ENCODE data around the gene OMP.

Gene OMP

GRCh38 chr11:77143405-77144020 is 40.9 kb downstream of the OMP start:
- no peaks in the 10 kb centered on the region for H3K36me3 ChIP-seq (ENCODE audit: insufficient read depth, low read length)
- H3K79me2 ChIP-seq (ENCODE audit: control insufficient read depth, insufficient read depth, low read length, unreplicated experiment), result no peaks in the 10 kb centered on the region
- H2AFZ ChIP-seq (ENCODE audit: low read length, unreplicated experiment), result no peak overlapping the region
- H3K27me3 ChIP-seq (ENCODE audit: insufficient read depth, low read length), result no peaks in the 10 kb centered on the region
- no peak overlapping the region for H3K4me3 ChIP-seq (ENCODE audit: low read depth, low read length)
- H3K27ac ChIP-seq (ENCODE audit: low read depth, low read length), result no peak overlapping the region
- H3K4me1 ChIP-seq (ENCODE audit: control insufficient read depth, insufficient read depth, low read length, unreplicated experiment), result peaks cover 13% of the 10 kb centered on the region

- H3K79me2 ChIP-seq (ENCODE audit: control insufficient read depth, insufficient read depth, low read length, unreplicated experiment), result no peaks in the 10 kb centered on the region
- no peak overlapping the region for H3K4me3 ChIP-seq (ENCODE audit: low read depth, low read length)
- peaks cover 13% of the 10 kb centered on the region for H3K4me1 ChIP-seq (ENCODE audit: control insufficient read depth, insufficient read depth, low read length, unreplicated experiment)
- H3K27ac ChIP-seq (ENCODE audit: low read depth, low read length), result no peak overlapping the region
- H2AFZ ChIP-seq (ENCODE audit: low read length, unreplicated experiment), result no peak overlapping the region
- no peaks in the 10 kb centered on the region for H3K36me3 ChIP-seq (ENCODE audit: insufficient read depth, low read length)
- no peaks in the 10 kb centered on the region for H3K27me3 ChIP-seq (ENCODE audit: insufficient read depth, low read length)
Observed at GRCh38 chr11:77144196-77144856, 41.7 kb downstream of the OMP start.

- Histone ChIP-seq H3K79me2 (ENCODE audit: control insufficient read depth, insufficient read depth, low read length, unreplicated experiment) (no peaks in the 10 kb centered on the region), H3K4me3 (ENCODE audit: low read depth, low read length) (no peak overlapping the region), H3K27ac (ENCODE audit: low read depth, low read length) (no peak overlapping the region), H3K36me3 (ENCODE audit: insufficient read depth, low read length) (no peaks in the 10 kb centered on the region), H3K27me3 (ENCODE audit: insufficient read depth, low read length) (no peaks in the 10 kb centered on the region), H3K4me1 (ENCODE audit: control insufficient read depth, insufficient read depth, low read length, unreplicated experiment) (peaks cover 10% of the 10 kb centered on the region), H2AFZ (ENCODE audit: low read length, unreplicated experiment) (no peak overlapping the region)
Observed at GRCh38 chr11:77144857-77145428, 42.3 kb downstream of the OMP start.

GRCh38 chr11:77146261-77147035 is 43.8 kb downstream of the OMP start:
- H2AFZ ChIP-seq (ENCODE audit: low read length, unreplicated experiment), result no peak overlapping the region
- H3K4me3 ChIP-seq (ENCODE audit: low read depth, low read length), result no peak overlapping the region
- H3K79me2 ChIP-seq (ENCODE audit: control insufficient read depth, insufficient read depth, low read length, unreplicated experiment), result no peaks in the 10 kb centered on the region
- H3K27me3 ChIP-seq (ENCODE audit: insufficient read depth, low read length), result no peaks in the 10 kb centered on the region
- no peaks in the 10 kb centered on the region for H3K36me3 ChIP-seq (ENCODE audit: insufficient read depth, low read length)
- no peak overlapping the region for H3K27ac ChIP-seq (ENCODE audit: low read depth, low read length)
- no peaks in the 10 kb centered on the region for H3K4me1 ChIP-seq (ENCODE audit: control insufficient read depth, insufficient read depth, low read length, unreplicated experiment)

GRCh38 chr11:77147036-77147315 is 44.3 kb downstream of the OMP start:
- H3K4me1 ChIP-seq (ENCODE audit: control insufficient read depth, insufficient read depth, low read length, unreplicated experiment), result no peaks in the 10 kb centered on the region
- H3K4me3 ChIP-seq (ENCODE audit: low read depth, low read length), result no peak overlapping the region
- no peaks in the 10 kb centered on the region for H3K79me2 ChIP-seq (ENCODE audit: control insufficient read depth, insufficient read depth, low read length, unreplicated experiment)
- H3K27ac ChIP-seq (ENCODE audit: low read depth, low read length), result no peak overlapping the region
- H3K27me3 ChIP-seq (ENCODE audit: insufficient read depth, low read length), result no peaks in the 10 kb centered on the region
- H3K36me3 ChIP-seq (ENCODE audit: insufficient read depth, low read length), result no peaks in the 10 kb centered on the region
- no peak overlapping the region for H2AFZ ChIP-seq (ENCODE audit: low read length, unreplicated experiment)

GRCh38 chr11:77147668-77148321 is 45.2 kb downstream of the OMP start:
- no peaks in the 10 kb centered on the region for H3K79me2 ChIP-seq (ENCODE audit: control insufficient read depth, insufficient read depth, low read length, unreplicated experiment)
- H3K27ac ChIP-seq (ENCODE audit: low read depth, low read length), result no peak overlapping the region
- no peaks in the 10 kb centered on the region for H3K27me3 ChIP-seq (ENCODE audit: insufficient read depth, low read length)
- no peak overlapping the region for H2AFZ ChIP-seq (ENCODE audit: low read length, unreplicated experiment)
- H3K36me3 ChIP-seq (ENCODE audit: insufficient read depth, low read length), result no peaks in the 10 kb centered on the region
- H3K4me1 ChIP-seq (ENCODE audit: control insufficient read depth, insufficient read depth, low read length, unreplicated experiment), result no peaks in the 10 kb centered on the region
- no peak overlapping the region for H3K4me3 ChIP-seq (ENCODE audit: low read depth, low read length)

GRCh38 chr11:77148963-77149715 is 46.5 kb downstream of the OMP start:
- H3K4me3 ChIP-seq (ENCODE audit: low read depth, low read length), result no peak overlapping the region
- H2AFZ ChIP-seq (ENCODE audit: low read length, unreplicated experiment), result no peak overlapping the region
- H3K79me2 ChIP-seq (ENCODE audit: control insufficient read depth, insufficient read depth, low read length, unreplicated experiment), result no peaks in the 10 kb centered on the region
- no peaks in the 10 kb centered on the region for H3K27me3 ChIP-seq (ENCODE audit: insufficient read depth, low read length)
- H3K36me3 ChIP-seq (ENCODE audit: insufficient read depth, low read length), result no peaks in the 10 kb centered on the region
- no peak overlapping the region for H3K27ac ChIP-seq (ENCODE audit: low read depth, low read length)
- H3K4me1 ChIP-seq (ENCODE audit: control insufficient read depth, insufficient read depth, low read length, unreplicated experiment), result no peaks in the 10 kb centered on the region

- no peaks in the 10 kb centered on the region for H3K4me1 ChIP-seq (ENCODE audit: control insufficient read depth, insufficient read depth, low read length, unreplicated experiment)
- no peaks in the 10 kb centered on the region for H3K27me3 ChIP-seq (ENCODE audit: insufficient read depth, low read length)
- H3K79me2 ChIP-seq (ENCODE audit: control insufficient read depth, insufficient read depth, low read length, unreplicated experiment), result no peaks in the 10 kb centered on the region
- no peak overlapping the region for H3K27ac ChIP-seq (ENCODE audit: low read depth, low read length)
- no peaks in the 10 kb centered on the region for H3K36me3 ChIP-seq (ENCODE audit: insufficient read depth, low read length)
- no peak overlapping the region for H2AFZ ChIP-seq (ENCODE audit: low read length, unreplicated experiment)
- no peak overlapping the region for H3K4me3 ChIP-seq (ENCODE audit: low read depth, low read length)
Observed at GRCh38 chr11:77149716-77150392, 47.2 kb downstream of the OMP start.

GRCh38 chr11:77150836-77151235 is 48.2 kb downstream of the OMP start:
- Histone ChIP-seq H3K27ac (ENCODE audit: low read depth, low read length) (no peak overlapping the region), H3K79me2 (ENCODE audit: control insufficient read depth, insufficient read depth, low read length, unreplicated experiment) (no peaks in the 10 kb centered on the region), H3K4me1 (ENCODE audit: control insufficient read depth, insufficient read depth, low read length, unreplicated experiment) (no peaks in the 10 kb centered on the region), H3K27me3 (ENCODE audit: insufficient read depth, low read length) (no peaks in the 10 kb centered on the region), H3K36me3 (ENCODE audit: insufficient read depth, low read length) (no peaks in the 10 kb centered on the region), H3K4me3 (ENCODE audit: low read depth, low read length) (no peak overlapping the region), H2AFZ (ENCODE audit: low read length, unreplicated experiment) (no peak overlapping the region)

Data from ACC112 (cell line).